GM10248 (cell line): ENCODE results near the gene AUTS2.

ENCODE experiments used
- CTCF ChIA-PET: fragments of 300-600 bp; sonication (Branson Sonifier 250); formaldehyde crosslinking; extraction: SDS; loops from one replicate; lab custom pipeline; 2021; ENCODE audit warnings: antibody characterized with exemption; lab: Yijun Ruan, JAX
- POLR2A ChIA-PET: fragments of 350-650 bp; sonication (Branson Sonifier 250); formaldehyde crosslinking; extraction: SDS; loops from one replicate; lab custom pipeline; 2020; ENCODE audit warnings: antibody characterized with exemption; lab: Yijun Ruan, JAX
- DNase-seq: peaks from one replicate; pipeline ENCODE4 v3.0.0; 2012; ENCODE audit errors: extremely low spot score
- CTCF ChIP-seq: IDR thresholded peaks from 2 replicates; pipeline ENCODE4 v1.5.1; 2012; ENCODE audit warnings: mild to moderate bottlenecking, low read depth; ENCODE audit errors: extremely low read depth, missing control alignments, control extremely low read depth

The AUTS2 gene

GRCh38 chr7:69799048-69799697 lies 200.9 kb downstream of the AUTS2 start:
- TF ChIP-seq CTCF, result no peak
- POLR2A ChIA-PET, result no interaction called here
- DNase-seq, result no peak
- CTCF ChIA-PET, result interaction anchor here (0.8 to 1.9 kb wide), 8 partner anchors 18 to 899 kb away, joined by 3 to 4 read pairs (median 3); no protein-coding TSS in a partner anchor

- ChIA-PET POLR2A (no interaction called here), CTCF (interaction anchor here (0.7 to 1.9 kb wide), 6 partner anchors 25 to 898 kb away, joined by 3 to 4 read pairs (median 3); no protein-coding TSS in a partner anchor)
- no peak for TF ChIP-seq CTCF
- DNase-seq, result no peak
Observed at GRCh38 chr7:69799990-69800389, 201.7 kb downstream of the AUTS2 start.

- ChIA-PET POLR2A (no interaction called here), CTCF (interaction anchor here (0.7 to 1.2 kb wide), 3 partner anchors 47 to 84 kb away, joined by 3 read pairs; no protein-coding TSS in a partner anchor)
- no peak for TF ChIP-seq CTCF
- no peak for DNase-seq
Observed at GRCh38 chr7:69800495-69800894, 202.2 kb downstream of the AUTS2 start.

- no peak for DNase-seq
- ChIA-PET CTCF (interaction anchor here (1.3 kb wide), 2 partner anchors 8 to 11 kb away, joined by 3 read pairs; no protein-coding TSS in a partner anchor), POLR2A (no interaction called here)
- no peak for TF ChIP-seq CTCF
Observed at GRCh38 chr7:69801729-69802682, 203.7 kb downstream of the AUTS2 start.

GRCh38 chr7:69803699-69804516 lies 205.6 kb downstream of the AUTS2 start:
- DNase-seq, result peak; percentile 65
- POLR2A ChIA-PET, result interaction anchor here (0.6 to 1.1 kb wide), 3 partner anchors 64 to 174 kb away, joined by 3 read pairs; no protein-coding TSS in a partner anchor
- CTCF ChIA-PET, result interaction anchor here (0.7 to 1.9 kb wide), 4 partner anchors 10 to 128 kb away, joined by 3 to 5 read pairs (median 3); no protein-coding TSS in a partner anchor
- TF ChIP-seq CTCF, result no peak
